ENCODE measurements around the gene VAPB.

Gene VAPB

GRCh38 chr20:58438970-58439808 is 50.2 kb downstream of the VAPB start:
- no peak for DNase-seq

- DNase-seq: no peak
Observed at GRCh38 chr20:58440021-58440767, 51.2 kb downstream of the VAPB start.

GRCh38 chr20:58441723-58442122 is 52.7 kb downstream of the VAPB start:
- DNase-seq: no peak

- no peak for DNase-seq
Observed at GRCh38 chr20:58444746-58445255, 55.8 kb downstream of the VAPB start.

- no peak for DNase-seq
Observed at GRCh38 chr20:58446264-58446959, 57.4 kb downstream of the VAPB start.

- no peak for DNase-seq
Observed at GRCh38 chr20:58446960-58447265, 57.9 kb downstream of the VAPB start.

GRCh38 chr20:58447511-58448391 is 58.7 kb downstream of the VAPB start:
- peak; percentile 21 to 43 for DNase-seq

GRCh38 chr20:58448958-58449357 is 59.9 kb downstream of the VAPB start:
- DNase-seq: no peak

GRCh38 chr20:58449681-58450221 is 60.7 kb downstream of the VAPB start:
- DNase-seq: no peak

GRCh38 chr20:58450254-58450653 is 61.2 kb downstream of the VAPB start:
- no peak for DNase-seq

GRCh38 chr20:58452667-58453255 is 63.7 kb downstream of the VAPB start:
- DNase-seq: no peak

GRCh38 chr20:58453391-58453790 is 64.4 kb downstream of the VAPB start:
- DNase-seq: no peak

- DNase-seq: no peak
Observed at GRCh38 chr20:58454460-58454859, 65.4 kb downstream of the VAPB start.

GRCh38 chr20:58457083-58457695 is 68.2 kb downstream of the VAPB start:
- no peak for DNase-seq

- DNase-seq: no peak
Observed at GRCh38 chr20:58458342-58459057, 69.5 kb downstream of the VAPB start.

- DNase-seq: no peak
Observed at GRCh38 chr20:58459058-58459750, 70.2 kb downstream of the VAPB start.

- no peak for DNase-seq
Observed at GRCh38 chr20:58461104-58461503, 72.1 kb downstream of the VAPB start.

GRCh38 chr20:58461899-58462298 is 72.9 kb downstream of the VAPB start:
- DNase-seq: no peak

GRCh38 chr20:58463256-58463655 is 74.2 kb downstream of the VAPB start:
- DNase-seq: no peak

- no peak for DNase-seq
Observed at GRCh38 chr20:58464838-58465237, 75.8 kb downstream of the VAPB start.
